ENCODE results near the gene BRPF1. TPM values are rescaled to one million over a fixed set of nuclear protein-coding genes. Genes with fewer than 3 reads are reported as not detected.
A peak's percentile ranks its signal among the peaks of the same experiment; 100 is the strongest.

BRPF1 gene
- polyA plus RNA-seq, 1 of the 3 experiments (the other 2 are of a cell fraction) = 13.0 TPM

DNA sequence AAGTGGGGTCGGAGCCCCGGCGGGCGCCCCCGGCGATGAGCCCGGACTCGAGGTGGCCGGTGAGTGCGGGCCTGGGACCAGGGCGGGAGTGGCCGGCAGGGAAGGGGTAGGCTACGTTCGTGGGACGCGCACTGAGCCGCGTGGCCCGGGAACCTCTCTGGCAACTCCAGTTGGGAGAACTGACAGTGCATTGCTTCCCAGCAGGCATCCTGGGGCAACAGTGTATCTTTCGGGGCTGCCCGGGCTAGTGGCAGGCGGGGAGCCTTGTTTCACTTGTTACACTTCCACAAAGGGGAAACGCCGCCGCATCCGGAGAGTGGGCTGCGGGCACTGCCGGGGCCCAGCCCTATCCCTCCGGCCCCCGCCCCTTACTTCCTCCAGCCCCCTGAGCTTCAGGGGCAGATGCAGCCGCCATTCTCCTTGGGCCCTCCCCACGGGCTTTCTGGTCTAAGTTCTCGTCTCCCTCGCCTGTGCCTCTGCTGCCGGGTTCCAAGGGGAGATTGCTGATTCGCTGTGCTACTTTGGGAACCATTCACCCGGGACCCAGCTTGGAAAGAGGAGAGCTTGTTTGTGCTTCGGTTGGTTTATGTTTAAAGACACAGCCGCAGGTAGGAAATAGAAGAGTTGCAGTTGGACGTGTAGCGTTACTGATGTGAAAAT is 675 bp downstream of the BRPF1 start:
- Histone ChIP-seq H3K4me1 (ENCODE audit: control insufficient read depth in 1 of 2, insufficient read depth in 2 of 2, low read depth in 1 of 2, low read length in 1 of 2) (peaks cover 5 to 12% of the 10 kb centered on the region in 2 experiments; a peak in 1 of 4 replicates), H3K4me2 (peak overlapping the region; percentile 100), H3K9me3 (no peaks in the 10 kb centered on the region), H3K9me2 (no peaks in the 10 kb centered on the region), H3K79me2 (ENCODE audit: insufficient read depth) (peaks cover 56% of the 10 kb centered on the region), H4K20me1 (ENCODE audit: insufficient read depth) (peaks cover 25% of the 10 kb centered on the region), H3K36me3 (replicated peaks in 1 of 2; ENCODE audit: control insufficient read depth in 1 of 2, insufficient read depth in 2 of 2, low read length in 1 of 2) (peaks cover 19 to 26% of the 10 kb centered on the region in 2 experiments), H2AFZ (ENCODE audit: low read depth) (peak overlapping the region; percentile 99), H3K27ac (ENCODE audit: low read depth in 2 of 2, low read length in 1 of 2) (peak overlapping the region; percentile 95 to 98; a peak in 2 of 4 replicates), H3K4me3 (ENCODE audit: low read depth in 2 of 2, low read length in 1 of 2) (peak overlapping the region; percentile 84 to 91), H3K9ac (peak overlapping the region; percentile 98), H3K27me3 (ENCODE audit: insufficient read depth) (no peaks in the 10 kb centered on the region), H3F3A (replicated peaks; ENCODE audit: insufficient read depth) (peaks cover 14% of the 10 kb centered on the region)
- no peak for DNase-seq
- CTCF ChIA-PET = interaction anchor here (0.9 to 2.1 kb wide), 5 partner anchors 12 to 555 kb away, joined by 3 to 10 read pairs (median 4); partner anchors contain the start of gene OGG1
- TF ChIP-seq, protein P1, sequence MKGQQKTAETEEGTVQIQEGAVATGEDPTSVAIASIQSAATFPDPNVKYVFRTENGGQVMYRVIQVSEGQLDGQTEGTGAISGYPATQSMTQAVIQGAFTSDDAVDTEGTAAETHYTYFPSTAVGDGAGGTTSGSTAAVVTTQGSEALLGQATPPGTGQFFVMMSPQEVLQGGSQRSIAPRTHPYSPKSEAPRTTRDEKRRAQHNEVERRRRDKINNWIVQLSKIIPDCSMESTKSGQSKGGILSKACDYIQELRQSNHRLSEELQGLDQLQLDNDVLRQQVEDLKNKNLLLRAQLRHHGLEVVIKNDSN (IDR thresholded peaks at IDR 0.05; ENCODE audit: borderline replicate concordance, low read depth) = no peak
- no peak for TF ChIP-seq ELF1 (IDR thresholded peaks at IDR 0.05)
- POLR2A ChIA-PET = interaction anchor here (1.2 to 4.4 kb wide), 2 partner anchors 13 to 18 kb away, joined by 3 to 22 read pairs; partner anchors contain the start of gene OGG1
- WGBS (ENCODE audit: low lambda C conversion rate) = under 1% methylated on average over 19 of the region's 41 CpGs

DNA sequence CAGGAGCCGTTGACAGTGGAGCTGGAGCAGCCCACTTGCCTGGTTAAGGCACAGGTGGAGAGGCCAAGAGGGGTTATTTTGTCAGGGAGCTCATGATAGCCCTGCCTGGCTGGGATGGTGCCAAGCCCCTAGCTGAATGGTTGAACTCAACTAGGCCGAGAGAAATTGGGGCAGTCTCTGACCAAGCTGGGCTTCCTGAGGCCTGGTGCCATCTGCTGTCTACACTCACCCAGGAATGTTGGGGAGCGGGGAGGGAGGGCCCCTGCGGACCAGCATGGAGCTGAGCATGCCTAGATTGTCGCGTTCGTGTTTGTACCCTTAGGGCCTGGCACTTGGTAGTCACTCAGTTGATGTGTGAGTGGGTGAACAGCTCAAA is 1.2 kb downstream of the BRPF1 start:
- no peaks in the 10 kb centered on the region for H3K27me3 ChIP-seq (ENCODE audit: insufficient read depth)
- H3K27ac ChIP-seq (ENCODE audit: low read depth in 2 of 2, low read length in 1 of 2) = 0 out of 4 replicates have a peak overlapping the region, but pooled peaks of 1 of the 2 experiments have one; percentile 12
- H3K9ac ChIP-seq = peak overlapping the region; percentile 98
- peaks cover 5 to 12% of the 10 kb centered on the region in 2 experiments; a peak in 1 of 4 replicates for H3K4me1 ChIP-seq (ENCODE audit: control insufficient read depth in 1 of 2, insufficient read depth in 2 of 2, low read depth in 1 of 2, low read length in 1 of 2)
- no peak overlapping the region for H2AFZ ChIP-seq (ENCODE audit: low read depth)
- DNase-seq = no peak
- H4K20me1 ChIP-seq (ENCODE audit: insufficient read depth) = peaks cover 25% of the 10 kb centered on the region
- H3K4me2 ChIP-seq = peak overlapping the region; percentile 100
- peaks cover 9% of the 10 kb centered on the region for H3F3A ChIP-seq (replicated peaks; ENCODE audit: insufficient read depth)
- no peaks in the 10 kb centered on the region for H3K9me2 ChIP-seq
- H3K4me3 ChIP-seq (ENCODE audit: low read depth in 2 of 2, low read length in 1 of 2) = peak overlapping the region; percentile 84 to 91
- POLR2A ChIA-PET = interaction anchor here (0.9 to 4.4 kb wide), 2 partner anchors 12 to 17 kb away, joined by 3 to 22 read pairs; partner anchors contain the start of gene OGG1
- WGBS (ENCODE audit: low lambda C conversion rate) = 42% methylated on average over 7 of the region's 7 CpGs
- no peak for TF ChIP-seq FOXJ3 (CRISPR knock-in tag; IDR thresholded peaks at IDR 0.05)
- TF ChIP-seq NFIC (IDR thresholded peaks at IDR 0.05; ENCODE audit: borderline replicate concordance) = no peak
- TF ChIP-seq MXI1 (IDR thresholded peaks at IDR 0.05; ENCODE audit: low read depth, low read length) = no peak
- no peak for TF ChIP-seq GATA2 (CRISPR knock-in tag; IDR thresholded peaks at IDR 0.05)
- TF ChIP-seq ELF1 (IDR thresholded peaks at IDR 0.05) = no peak
- TF ChIP-seq, protein P2, sequence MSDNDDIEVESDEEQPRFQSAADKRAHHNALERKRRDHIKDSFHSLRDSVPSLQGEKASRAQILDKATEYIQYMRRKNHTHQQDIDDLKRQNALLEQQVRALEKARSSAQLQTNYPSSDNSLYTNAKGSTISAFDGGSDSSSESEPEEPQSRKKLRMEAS (IDR thresholded peaks at IDR 0.05; ENCODE audit: low read depth) = no peak
- TF ChIP-seq TAF1 (IDR thresholded peaks at IDR 0.05; ENCODE audit: borderline replicate concordance, low read depth, low read length) = no peak
- TF ChIP-seq RAD21 (IDR thresholded peaks at IDR 0.05; ENCODE audit: low read length) = no peak
- TF ChIP-seq, protein P3, sequence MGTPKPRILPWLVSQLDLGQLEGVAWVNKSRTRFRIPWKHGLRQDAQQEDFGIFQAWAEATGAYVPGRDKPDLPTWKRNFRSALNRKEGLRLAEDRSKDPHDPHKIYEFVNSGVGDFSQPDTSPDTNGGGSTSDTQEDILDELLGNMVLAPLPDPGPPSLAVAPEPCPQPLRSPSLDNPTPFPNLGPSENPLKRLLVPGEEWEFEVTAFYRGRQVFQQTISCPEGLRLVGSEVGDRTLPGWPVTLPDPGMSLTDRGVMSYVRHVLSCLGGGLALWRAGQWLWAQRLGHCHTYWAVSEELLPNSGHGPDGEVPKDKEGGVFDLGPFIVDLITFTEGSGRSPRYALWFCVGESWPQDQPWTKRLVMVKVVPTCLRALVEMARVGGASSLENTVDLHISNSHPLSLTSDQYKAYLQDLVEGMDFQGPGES (IDR thresholded peaks at IDR 0.05; ENCODE audit: low read depth, low read length) = no peak
- no peak for TF ChIP-seq FOXM1 (IDR thresholded peaks at IDR 0.05; ENCODE audit: low read depth)
- TF ChIP-seq SMC3 (IDR thresholded peaks at IDR 0.05; ENCODE audit: low read depth, low read length) = no peak
- TF ChIP-seq RXRA (IDR thresholded peaks at IDR 0.05; ENCODE audit: borderline replicate concordance, low read depth) = no peak
- H3K9me3 ChIP-seq = no peaks in the 10 kb centered on the region
- H3K79me2 ChIP-seq (ENCODE audit: insufficient read depth) = peaks cover 60% of the 10 kb centered on the region
- CTCF ChIA-PET = interaction anchor here (0.7 to 2.1 kb wide), 6 partner anchors 13 to 554 kb away, joined by 3 to 10 read pairs (median 4); partner anchors contain the start of genes CAMK1 and OGG1
- peaks cover 22 to 32% of the 10 kb centered on the region in 2 experiments for H3K36me3 ChIP-seq (replicated peaks in 1 of 2; ENCODE audit: control insufficient read depth in 1 of 2, insufficient read depth in 2 of 2, low read length in 1 of 2)
